Fibroblast of lung (primary cell): ENCODE data around the gene TGFBR2. TPM values are rescaled to one million over a fixed set of nuclear protein-coding genes. Genes with fewer than 3 reads are reported as not detected.

Experiments used
- DNase-seq, 2 donors: peaks; one replicate each; pipeline versions ENCODE4 v3.0.0 to v3.0.0-alpha.2; 2010; ENCODE audit warnings: low read depth in 2 of 2
- H2AFZ ChIP-seq: 2 replicates; pipeline ENCODE4 v1.5.1; 2012; ENCODE audit warnings: low read length, control low read depth, inconsistent platforms
- H3K27ac ChIP-seq: 2 replicates; pipeline ENCODE4 v1.5.1; 2011; ENCODE audit warnings: low read length, control low read depth; ENCODE audit not compliant: insufficient read depth
- H3K27me3 ChIP-seq: 2 replicates; pipeline ENCODE4 v1.5.1; 2011; ENCODE audit warnings: mild to moderate bottlenecking, low read length; ENCODE audit not compliant: control insufficient read depth, insufficient read depth
- H3K36me3 ChIP-seq: 2 replicates; pipeline ENCODE4 v1.5.1; 2011; ENCODE audit warnings: low read length; ENCODE audit not compliant: control insufficient read depth, insufficient read depth
- H3K4me1 ChIP-seq: 2 replicates; pipeline ENCODE4 v1.5.1; 2011; ENCODE audit warnings: low read length; ENCODE audit not compliant: control insufficient read depth, insufficient read depth; ENCODE audit errors: extremely low read depth
- H3K4me2 ChIP-seq: 2 replicates; pipeline ENCODE4 v1.5.1; 2011; ENCODE audit warnings: low read length, control low read depth; ENCODE audit not compliant: insufficient read depth; ENCODE audit errors: extremely low read depth
- H3K4me3 ChIP-seq, 4 experiments: fragments of 200-600 bp in 1 of 4; sonication (generic) in 1 of 4; replicated peaks in 1 of 4; 2 replicates each; pipeline ENCODE4 v1.5.1; 2011 to 2016; ENCODE audit warnings: low read length in 4 of 4, low read depth in 3 of 4, mild to moderate bottlenecking in 3 of 4, control low read depth in 2 of 4, inconsistent platforms in 1 of 4, mixed read lengths in 1 of 4; ENCODE audit not compliant: insufficient read depth in 1 of 4; ENCODE audit errors: control extremely low read depth in 1 of 4
- H3K79me2 ChIP-seq: 2 replicates; pipeline ENCODE4 v1.5.1; 2012; ENCODE audit warnings: mild to moderate bottlenecking, low read length, inconsistent platforms; ENCODE audit not compliant: control insufficient read depth, insufficient read depth
- H3K9ac ChIP-seq: 2 replicates; pipeline ENCODE4 v1.5.1; 2011; ENCODE audit warnings: mild to moderate bottlenecking, low read length, control low read depth; ENCODE audit not compliant: insufficient read depth
- H3K9me3 ChIP-seq: 2 replicates; pipeline ENCODE4 v1.5.1; 2012; ENCODE audit warnings: low read depth, low read length; ENCODE audit not compliant: control insufficient read depth, insufficient read depth
- H4K20me1 ChIP-seq: 2 replicates; pipeline ENCODE4 v1.5.1; 2011; ENCODE audit warnings: low read length; ENCODE audit not compliant: control insufficient read depth, insufficient read depth; ENCODE audit errors: extremely low read depth
- CTCF ChIP-seq, 2 donors: IDR thresholded peaks in 1 of 2; conservative IDR thresholded peaks in 1 of 2; 1 replicate in 1 of 2; 2 replicates in 1 of 2; pipeline ENCODE4 v1.5.1; 2011 to 2012; ENCODE audit warnings: low read length in 2 of 2, control low read depth in 1 of 2, inconsistent platforms in 1 of 2, low read depth in 1 of 2, mild to moderate bottlenecking in 1 of 2
- EZH2 ChIP-seq: IDR thresholded peaks from 2 replicates; pipeline ENCODE4 v1.5.1; 2012; ENCODE audit warnings: low read length, control low read depth, mild to moderate bottlenecking; ENCODE audit errors: missing control alignments
- polyA plus RNA-seq, 2 donors: library from polyadenylated mRNA; depleted of rRNA in 1 of 2; stranded (reverse) in 1 of 2; unstranded in 1 of 2; fragments of >200 nt; gene quantifications; 2 replicates each; pipeline ENCODE4 v1.2.1, GENCODE V29; 2011 to 2012; ENCODE audit warnings: missing spikeins in 1 of 2
- total RNA-seq: library from RNA; depleted of rRNA; stranded (reverse); fragments of >200 nt; gene quantifications from 2 replicates; pipeline ENCODE4 v1.2.1, GENCODE V29; 2014

The TGFBR2 gene
- total and polyA plus RNA-seq, 2 donors (not counting 1 experiment from before 2014, with no cell fraction given): 93.0 to 126 TPM

- no peaks in the 10 kb centered on the region for H4K20me1 ChIP-seq
- H3K4me2 ChIP-seq: no peak overlapping the region
- H3K4me1 ChIP-seq: peaks cover 6% of the 10 kb centered on the region
- no peak overlapping the region for H3K27ac ChIP-seq
- H3K79me2 ChIP-seq: peaks cover 80% of the 10 kb centered on the region
- no peaks in the 10 kb centered on the region for H3K27me3 ChIP-seq
- peak; percentile 63 to 65 for DNase-seq
- H2AFZ ChIP-seq: no peak overlapping the region
- H3K9ac ChIP-seq: no peak overlapping the region
- no peaks in the 10 kb centered on the region for H3K9me3 ChIP-seq
- TF ChIP-seq CTCF (conservative IDR thresholded peaks at IDR 0.05 in 1 of 2, IDR thresholded peaks at IDR 0.05 in 1 of 2; ENCODE audit: low read depth in 1 of 2, low read length in 2 of 2): no peak
- TF ChIP-seq EZH2: no peak
- H3K36me3 ChIP-seq: no peaks in the 10 kb centered on the region
- H3K4me3 ChIP-seq: no peak overlapping the region
Measured at GRCh38 chr3:30631243-30631904, 25.0 kb downstream of the TGFBR2 start.

- peak in 1 of 2 donors; percentile 52 for DNase-seq
- Histone ChIP-seq H3K79me2 (peaks cover 77% of the 10 kb centered on the region), H3K9me3 (no peaks in the 10 kb centered on the region), H2AFZ (no peak overlapping the region), H4K20me1 (no peaks in the 10 kb centered on the region), H3K4me2 (no peak overlapping the region), H3K36me3 (no peaks in the 10 kb centered on the region), H3K9ac (no peak overlapping the region), H3K4me1 (peaks cover under 1% of the 10 kb centered on the region), H3K27ac (no peak overlapping the region), H3K27me3 (no peaks in the 10 kb centered on the region), H3K4me3 (no peak overlapping the region)
- TF ChIP-seq EZH2 (no peak), CTCF (conservative IDR thresholded peaks at IDR 0.05 in 1 of 2, IDR thresholded peaks at IDR 0.05 in 1 of 2; ENCODE audit: low read depth in 1 of 2, low read length in 2 of 2) (no peak)
Measured at GRCh38 chr3:30632065-30632464, 25.7 kb downstream of the TGFBR2 start.

- Histone ChIP-seq H3K36me3 (no peaks in the 10 kb centered on the region), H2AFZ (no peak overlapping the region), H3K9me3 (no peaks in the 10 kb centered on the region), H3K4me1 (no peaks in the 10 kb centered on the region), H3K79me2 (peaks cover 79% of the 10 kb centered on the region), H4K20me1 (no peaks in the 10 kb centered on the region), H3K27me3 (no peaks in the 10 kb centered on the region), H3K4me3 (no peak overlapping the region), H3K9ac (no peak overlapping the region), H3K4me2 (no peak overlapping the region), H3K27ac (no peak overlapping the region)
- no peak for TF ChIP-seq EZH2
- DNase-seq: no peak
Measured at GRCh38 chr3:30632521-30632920, 26.1 kb downstream of the TGFBR2 start.
